Kidney (tissue), 14 donors: ENCODE measurements around the gene MZF1. TPM values are rescaled to one million over a fixed set of nuclear protein-coding genes. Genes with fewer than 3 reads are reported as not detected.

Source experiments
- DNase-seq, 5 donors: peaks; one replicate each; pipeline ENCODE4 v3.0.0-alpha.2; 2013 to 2020
- FAIRE-seq: peaks from 2 replicates; lab custom pipeline; 2012; peaks lifted over from hg19 to GRCh38; lab: Jason Lieb, UNC
- H3K27ac ChIP-seq, 2 donors: one replicate each; pipeline ENCODE4 v1.7.0; 2013; ENCODE audit warnings: low read depth in 2 of 2, low read length in 2 of 2, inconsistent platforms in 1 of 2
- H3K27me3 ChIP-seq: one replicate; pipeline ENCODE4 v1.7.1; 2013; ENCODE audit warnings: low read length, inconsistent platforms; ENCODE audit not compliant: control insufficient read depth, insufficient read depth
- H3K36me3 ChIP-seq, 3 donors: one replicate each; pipeline versions ENCODE4 v1.7.0 to v1.7.1; 2013; ENCODE audit warnings: low read length in 3 of 3, control low read depth in 1 of 3, inconsistent platforms in 1 of 3; ENCODE audit not compliant: insufficient read depth in 3 of 3, control insufficient read depth in 2 of 3
- H3K4me1 ChIP-seq, 3 donors: one replicate each; pipeline versions ENCODE4 v1.7.0 to v1.7.1; 2013; ENCODE audit warnings: low read length in 3 of 3, inconsistent platforms in 1 of 3, low read depth in 1 of 3; ENCODE audit not compliant: control insufficient read depth in 2 of 3, insufficient read depth in 2 of 3
- H3K4me3 ChIP-seq, 3 donors: one replicate each; pipeline versions ENCODE4 v1.7.0 to v1.8.1; 2013; ENCODE audit warnings: low read length in 3 of 3, control low read depth in 1 of 3, inconsistent platforms in 1 of 3
- H3K9ac ChIP-seq, 3 donors: one replicate each; pipeline versions ENCODE4 v1.7.0 to v1.7.1; 2013; ENCODE audit warnings: low read length in 3 of 3, control low read depth in 1 of 3, inconsistent platforms in 1 of 3
- H3K9me3 ChIP-seq, 3 donors: one replicate each; pipeline versions ENCODE4 v1.7.0 to v1.7.1; 2013; ENCODE audit warnings: low read length in 3 of 3, control low read depth in 1 of 3, inconsistent platforms in 1 of 3; ENCODE audit not compliant: control insufficient read depth in 2 of 3, insufficient read depth in 1 of 3
- intact Hi-C: fragments of 100-400 bp; cut with DNase I; formaldehyde crosslinking; loops from one replicate; pipeline ENCODE4 v1.11.1; 2022
- polyA plus RNA-seq: library from polyadenylated mRNA; stranded (reverse); fragments of 350-450 nt; fragmentation: Illumina TruSeq; extraction: RNeasy Lipid Tissue Mini Kit (QIAGEN cat#74804); gene quantifications from one replicate; pipeline ENCODE4 v1.2.3, GENCODE V29; 2014; ENCODE audit warnings: low read depth, low replicate concordance; ENCODE audit not compliant: insufficient read depth
- total RNA-seq: library from RNA; stranded (reverse); fragmentation: NEBNext Ultra II Directional; extraction: Animal tissue kit (Norgen Biotek cat#: 25700); gene quantifications from one replicate; pipeline ENCODE4 v1.2.1, GENCODE V29; 2021
- TF ChIP-seq, protein P1 (sequence below): IDR thresholded peaks from 3 replicates; pipeline ENCODE4 v1.5.1; 2012; ENCODE audit warnings: mild to moderate bottlenecking, moderate library complexity, borderline replicate concordance; ENCODE audit not compliant: insufficient read depth; ENCODE audit errors: extremely low read depth
- donor health status: control.
- donor health status: control.
- donor health status: control.
- donor health status: control.
- donor health status: control.
- donor health status: DM: yes; HTN: yes; CAD: no.
- donor health status: Normal renal cell carcinoma (clear cell type).

Gene MZF1
- total and polyA plus RNA-seq, 2 donors from 2014 or later: 12.9 to 38.6 TPM

DNA sequence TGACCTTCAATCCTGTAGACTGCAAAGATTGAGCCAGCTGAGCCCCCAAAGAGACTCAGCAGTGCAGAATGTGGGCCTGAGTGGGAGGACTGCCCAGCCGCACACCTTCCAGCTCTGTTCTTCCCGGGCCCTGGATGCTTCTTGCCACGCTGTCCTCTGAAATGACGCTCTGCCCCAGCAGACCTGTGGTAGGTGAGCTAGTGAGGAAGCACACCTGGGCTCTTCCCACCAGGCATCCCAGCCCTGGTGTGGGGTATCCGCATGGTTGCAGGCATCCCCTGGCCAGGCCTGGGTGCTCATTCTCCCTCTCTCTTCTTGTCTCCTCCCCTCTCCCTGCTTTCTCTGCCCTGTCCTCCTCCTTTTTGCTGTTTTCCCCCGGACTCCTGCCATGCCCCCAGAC lies 9.8 kb upstream of the MZF1 start:
- Histone ChIP-seq H3K4me1 (peaks cover 0 to 6% (median 0%) of the 10 kb centered on the region in 3 donors), H3K27ac (no peak overlapping the region), H3K27me3 (no peaks in the 10 kb centered on the region), H3K36me3 (peaks cover 2 to 7% (median 3%) of the 10 kb centered on the region in 3 donors), H3K4me3 (no peak overlapping the region), H3K9ac (no peak overlapping the region), H3K9me3 (no peaks in the 10 kb centered on the region)
- no peak for FAIRE-seq
- DNase-seq: peak in 2 of 5 donors; percentile 30 to 65
- intact Hi-C loops: no loop called here
- TF ChIP-seq, protein P1, sequence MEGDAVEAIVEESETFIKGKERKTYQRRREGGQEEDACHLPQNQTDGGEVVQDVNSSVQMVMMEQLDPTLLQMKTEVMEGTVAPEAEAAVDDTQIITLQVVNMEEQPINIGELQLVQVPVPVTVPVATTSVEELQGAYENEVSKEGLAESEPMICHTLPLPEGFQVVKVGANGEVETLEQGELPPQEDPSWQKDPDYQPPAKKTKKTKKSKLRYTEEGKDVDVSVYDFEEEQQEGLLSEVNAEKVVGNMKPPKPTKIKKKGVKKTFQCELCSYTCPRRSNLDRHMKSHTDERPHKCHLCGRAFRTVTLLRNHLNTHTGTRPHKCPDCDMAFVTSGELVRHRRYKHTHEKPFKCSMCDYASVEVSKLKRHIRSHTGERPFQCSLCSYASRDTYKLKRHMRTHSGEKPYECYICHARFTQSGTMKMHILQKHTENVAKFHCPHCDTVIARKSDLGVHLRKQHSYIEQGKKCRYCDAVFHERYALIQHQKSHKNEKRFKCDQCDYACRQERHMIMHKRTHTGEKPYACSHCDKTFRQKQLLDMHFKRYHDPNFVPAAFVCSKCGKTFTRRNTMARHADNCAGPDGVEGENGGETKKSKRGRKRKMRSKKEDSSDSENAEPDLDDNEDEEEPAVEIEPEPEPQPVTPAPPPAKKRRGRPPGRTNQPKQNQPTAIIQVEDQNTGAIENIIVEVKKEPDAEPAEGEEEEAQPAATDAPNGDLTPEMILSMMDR: no peak

DNA sequence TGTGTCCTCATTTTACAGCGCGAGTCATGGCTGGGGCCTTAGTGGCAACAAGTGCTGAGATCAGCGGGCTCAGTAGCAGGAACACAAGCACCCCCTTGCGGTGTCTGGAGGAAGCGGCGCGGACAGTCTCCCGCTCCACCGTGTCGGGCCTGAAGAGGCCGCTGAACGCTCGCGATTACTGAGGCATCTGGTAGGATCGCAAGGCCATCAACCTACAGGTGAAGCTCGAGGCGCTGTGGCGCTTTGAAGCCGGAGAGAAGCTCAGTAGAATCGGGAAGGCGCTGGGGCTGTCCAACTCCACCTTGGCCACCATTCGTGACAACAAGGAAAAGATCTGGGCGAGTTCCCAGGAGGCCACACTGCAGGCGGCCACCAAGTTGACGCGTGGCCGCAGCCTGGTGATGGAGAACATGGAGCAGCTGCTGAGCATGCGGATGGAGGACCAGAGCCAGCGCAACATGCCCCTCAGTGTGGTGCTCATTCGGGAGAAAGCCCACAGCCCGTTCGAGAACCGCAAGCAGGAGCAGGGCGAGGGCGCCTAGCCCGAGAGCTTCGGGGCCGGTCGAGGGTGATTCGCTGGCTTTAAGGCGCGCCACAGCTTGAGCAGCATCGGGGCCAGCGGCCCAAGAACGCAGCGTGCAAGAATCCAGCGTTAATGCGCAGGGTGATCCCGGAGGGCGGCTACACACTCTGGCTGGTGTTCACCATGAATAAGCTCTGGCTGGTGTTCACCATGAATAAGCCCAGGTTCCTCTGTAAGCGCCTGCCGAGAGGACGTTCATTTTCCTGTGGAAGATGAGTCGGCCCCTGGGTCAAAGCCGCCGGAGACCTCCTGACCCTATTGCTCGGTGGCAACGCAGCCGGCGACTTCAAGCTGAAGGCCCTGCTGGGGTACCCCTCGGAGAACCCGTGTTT lies 8.3 kb upstream of the MZF1 start:
- peak overlapping the region in 1 of 3 donors; percentile 42 for H3K9ac ChIP-seq
- no peak for FAIRE-seq

DNA sequence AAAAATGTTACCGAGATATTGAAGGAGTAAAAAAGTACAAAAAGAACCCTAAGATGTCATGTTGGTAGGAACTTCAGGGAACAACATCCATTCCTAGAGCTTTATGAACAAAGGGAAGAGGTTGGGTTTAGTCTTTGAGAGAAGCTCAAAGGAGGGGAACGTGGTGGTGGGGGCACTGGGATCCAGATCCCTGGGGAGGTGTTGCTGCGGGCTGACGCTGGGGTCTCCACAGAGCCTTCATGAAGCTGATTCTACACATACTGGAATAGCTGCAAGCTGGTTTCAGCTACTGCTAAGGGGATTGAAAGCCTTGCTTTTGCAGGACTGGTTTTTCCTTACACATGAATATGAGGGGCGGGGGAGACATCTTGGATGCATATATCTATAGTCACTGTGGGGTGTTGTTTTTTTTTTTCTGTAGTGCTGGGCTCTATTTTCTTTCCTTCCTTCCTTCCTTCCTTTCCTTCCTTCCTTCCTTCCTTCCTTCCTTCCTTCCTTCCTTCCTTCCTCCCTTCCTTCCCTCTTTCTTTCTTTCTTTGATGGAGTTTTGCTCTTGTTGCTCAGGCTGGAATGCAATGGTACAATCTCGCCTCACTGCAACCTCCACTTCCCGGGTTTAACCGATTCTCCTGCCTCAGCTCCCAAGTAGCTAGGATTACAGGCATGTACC lies 6.5 kb upstream of the MZF1 start:
- intact Hi-C loops: no loop called here
- no peaks in the 10 kb centered on the region for H3K9me3 ChIP-seq
- H3K27ac ChIP-seq: no peak overlapping the region
- H3K36me3 ChIP-seq: peaks cover 2 to 7% (median 3%) of the 10 kb centered on the region in 3 donors
- H3K4me3 ChIP-seq: no peak overlapping the region
- TF ChIP-seq, protein P1: no peak
- H3K4me1 ChIP-seq: peaks cover 0 to 6% (median 0%) of the 10 kb centered on the region in 3 donors
- DNase-seq (peak in 2 of 5 donors; percentile 26 to 32), FAIRE-seq (no peak)
- no peaks in the 10 kb centered on the region for H3K27me3 ChIP-seq
- H3K9ac ChIP-seq: no peak overlapping the region

More for the DNA sequence above, 8.3 kb upstream of the MZF1 start:
- peaks cover 2 to 7% (median 3%) of the 10 kb centered on the region in 3 donors for H3K36me3 ChIP-seq
- H3K4me3 ChIP-seq: no peak overlapping the region
- intact Hi-C loops: no loop called here
- DNase-seq: peak; percentile 90 to 92 (median 92)
- TF ChIP-seq, protein P1: peak; percentile 83
- H3K27ac ChIP-seq: no peak overlapping the region
- no peaks in the 10 kb centered on the region for H3K27me3 ChIP-seq
- H3K4me1 ChIP-seq: peaks cover 0 to 6% (median 0%) of the 10 kb centered on the region in 3 donors
- H3K9me3 ChIP-seq: no peaks in the 10 kb centered on the region
